NCI-H146 (cell line): ENCODE results near the gene ERN1.
"Not testable (repeated sequence)": the region's sequence is repeated elsewhere in the genome, so short reads cannot be mapped to it uniquely, and the experiment has no call there.

ENCODE experiments used
- DNase-seq: peaks from one replicate; lab custom pipeline; 2025; lab: John Stamatoyannopoulos, UW

The ERN1 gene

DNA sequence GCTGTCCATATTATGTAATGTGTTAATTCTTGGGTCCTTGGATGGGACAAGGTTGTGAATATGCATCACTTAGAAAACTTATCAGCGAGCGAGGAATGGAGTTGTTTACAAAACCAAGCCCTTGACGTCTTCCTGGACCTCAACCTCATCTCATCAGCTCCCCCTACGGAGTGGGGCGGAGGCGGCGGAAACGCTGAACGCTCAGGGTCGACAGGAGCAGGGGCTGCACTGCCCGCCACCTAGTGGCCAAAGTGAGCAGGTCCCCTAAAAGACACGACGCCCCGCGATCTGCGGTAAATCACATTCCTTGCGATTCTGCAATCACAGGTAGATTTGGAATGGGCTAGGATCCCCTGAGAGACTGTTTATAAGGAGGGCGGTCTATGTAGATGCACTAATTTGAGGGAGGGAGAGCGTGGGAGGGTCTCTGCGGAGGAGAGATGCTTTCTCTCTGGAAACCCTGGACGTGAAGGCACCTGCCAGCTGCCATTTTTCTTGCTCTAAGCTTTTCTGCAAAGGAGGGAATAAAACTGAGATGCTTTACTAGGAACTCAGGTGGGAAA, 104.1 kb downstream of the ERN1 start:
- DNase-seq, result peak; percentile 86

DNA sequence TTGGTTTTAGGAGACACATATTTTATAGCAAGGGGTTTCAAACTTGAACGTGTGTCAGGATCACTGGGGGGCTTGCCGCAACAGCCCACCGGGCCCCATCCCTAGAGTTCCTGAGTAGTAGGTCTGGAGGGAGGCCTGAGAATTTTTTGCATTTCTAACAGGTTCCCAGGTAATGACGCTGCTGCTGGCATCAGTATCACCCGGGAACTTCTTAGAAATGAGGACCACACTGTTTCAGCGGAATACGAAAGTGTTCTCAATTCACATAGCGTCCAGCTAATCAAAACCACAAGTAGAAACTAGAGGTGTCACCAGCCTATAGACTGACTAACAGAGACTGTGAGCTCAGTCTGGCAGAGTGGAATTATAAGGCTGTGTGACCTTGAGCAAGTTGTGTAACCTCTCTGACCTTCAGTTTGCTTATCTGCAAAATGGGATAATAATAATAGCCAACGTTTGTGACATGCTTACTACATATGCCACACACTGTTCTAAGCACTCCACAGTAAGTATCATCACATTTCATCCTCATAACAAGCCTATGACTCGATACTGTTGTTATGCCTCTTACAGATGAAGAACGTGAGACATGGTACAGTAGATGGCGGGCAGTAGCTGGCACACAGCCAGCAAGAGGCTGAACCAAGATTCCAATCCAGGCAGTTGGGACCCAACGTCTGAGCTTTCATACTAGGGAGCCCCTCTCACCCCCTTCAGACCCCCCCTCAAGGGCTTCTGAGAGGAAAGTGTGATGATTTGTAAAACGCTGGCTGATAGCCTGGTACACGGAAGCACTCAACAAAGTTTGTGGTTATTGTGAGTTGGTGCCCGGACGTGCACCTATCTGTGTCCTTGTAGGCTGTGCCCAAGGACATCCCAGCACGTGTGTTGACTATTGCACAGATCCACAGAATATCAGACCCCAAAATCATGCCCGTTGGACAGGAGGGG, 104.9 kb downstream of the ERN1 start:
- no peak for DNase-seq

DNA sequence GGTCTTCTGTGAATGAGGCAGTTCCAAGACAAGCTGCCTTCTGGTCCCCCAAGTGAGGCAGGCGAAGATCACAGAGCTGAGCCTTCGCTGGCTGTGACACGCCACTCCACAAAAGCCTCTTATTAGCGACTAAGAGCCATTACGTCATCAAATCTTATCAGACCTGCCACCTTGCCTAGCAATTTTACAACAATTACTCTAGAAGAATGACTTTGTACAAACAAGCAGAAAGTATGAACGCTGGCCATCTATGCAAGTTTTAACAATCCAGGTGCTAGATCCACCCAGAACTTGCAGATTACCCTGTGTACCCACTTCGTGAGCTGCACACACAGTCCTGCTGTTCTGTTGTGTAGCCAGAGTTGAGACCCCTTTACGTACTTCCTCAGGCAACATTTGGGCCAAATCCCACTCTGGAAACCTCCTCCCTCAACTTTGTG, 105.7 kb downstream of the ERN1 start:
- DNase-seq, result peak; percentile 32

DNA sequence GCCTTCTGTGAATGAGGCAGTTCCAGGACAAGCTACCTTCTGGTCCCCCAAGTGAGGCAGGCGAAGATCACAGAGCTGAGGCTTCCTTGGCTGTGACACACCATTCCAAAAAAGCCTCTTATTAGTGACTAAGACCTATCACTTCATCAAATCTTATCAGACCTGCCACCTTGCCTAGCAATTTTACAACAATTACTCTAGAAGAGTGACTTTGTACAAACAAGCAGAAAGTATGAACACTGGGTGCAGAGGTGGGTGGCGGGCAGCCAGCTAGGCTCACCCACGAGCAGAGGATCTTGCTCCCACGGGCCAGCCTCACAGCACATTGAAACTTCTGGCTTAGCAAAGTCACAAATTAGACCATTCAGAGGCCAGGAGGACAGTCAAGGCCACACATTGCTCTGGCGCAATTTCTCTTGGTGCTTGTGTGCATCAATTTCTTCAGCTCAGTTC, 107.3 kb downstream of the ERN1 start:
- DNase-seq, result no peak

DNA sequence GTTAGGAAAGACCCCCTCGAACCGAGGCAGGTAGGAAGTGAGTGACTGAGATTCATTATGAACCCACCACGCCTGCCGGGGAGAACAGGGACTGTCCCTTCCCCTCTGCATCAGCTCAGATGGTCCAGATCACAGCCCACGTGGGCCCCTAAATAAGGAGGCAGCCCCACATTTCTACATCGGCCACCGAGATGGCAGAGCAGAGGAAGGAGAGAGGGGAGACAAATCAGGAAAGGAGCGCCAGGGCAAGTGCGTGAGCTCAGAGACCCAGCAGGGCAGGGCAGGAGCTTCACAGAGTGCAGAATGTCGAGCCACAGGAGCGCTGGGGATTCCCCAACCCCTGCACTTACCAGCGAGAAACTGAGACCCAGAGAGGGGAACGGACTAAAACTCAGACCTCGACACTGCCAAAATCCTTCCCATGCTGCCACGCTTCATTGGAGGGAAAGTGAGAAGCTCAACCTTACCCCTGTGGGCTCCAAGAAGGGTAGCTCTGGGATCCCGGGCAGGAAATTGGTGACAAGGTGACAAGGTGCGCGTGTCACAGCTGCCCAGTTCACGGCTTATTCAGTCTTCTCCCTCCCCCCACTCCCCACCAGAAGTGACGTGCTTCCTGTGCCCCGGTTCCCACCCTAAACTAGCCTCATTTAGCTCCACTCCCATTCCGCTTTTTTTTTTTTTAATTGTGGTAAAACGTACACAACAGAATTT, 109.7 kb downstream of the ERN1 start, which contains the start of gene ICAM2:
Gene ICAM2 (minus strand): TSS at position 578 of the 711 bp plus-strand sequence. CDS start 13,942 bp downstream, outside the sequence.
- DNase-seq, result peak; percentile 47

DNA sequence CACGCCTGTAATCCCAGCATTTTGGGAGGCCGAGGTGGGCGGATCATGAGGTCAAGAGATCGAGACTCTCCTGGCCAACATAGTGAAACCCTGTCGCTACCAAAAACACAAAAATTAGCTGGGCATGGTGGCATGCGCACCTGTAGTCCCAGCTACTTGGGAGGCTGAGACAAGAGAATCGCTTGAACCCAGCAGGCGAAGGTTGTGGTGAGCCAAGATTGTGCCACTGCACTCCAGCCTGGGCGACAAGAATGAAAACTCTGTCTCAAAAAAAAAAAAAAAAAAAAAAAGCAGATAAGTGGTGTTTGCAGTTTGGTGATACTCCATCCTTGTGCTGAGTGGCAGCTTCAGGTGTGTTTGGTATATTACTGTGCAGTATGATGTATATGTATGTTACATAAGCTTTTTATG, 110.4 kb downstream of the ERN1 start:
- DNase-seq, result not testable (repeated sequence)

DNA sequence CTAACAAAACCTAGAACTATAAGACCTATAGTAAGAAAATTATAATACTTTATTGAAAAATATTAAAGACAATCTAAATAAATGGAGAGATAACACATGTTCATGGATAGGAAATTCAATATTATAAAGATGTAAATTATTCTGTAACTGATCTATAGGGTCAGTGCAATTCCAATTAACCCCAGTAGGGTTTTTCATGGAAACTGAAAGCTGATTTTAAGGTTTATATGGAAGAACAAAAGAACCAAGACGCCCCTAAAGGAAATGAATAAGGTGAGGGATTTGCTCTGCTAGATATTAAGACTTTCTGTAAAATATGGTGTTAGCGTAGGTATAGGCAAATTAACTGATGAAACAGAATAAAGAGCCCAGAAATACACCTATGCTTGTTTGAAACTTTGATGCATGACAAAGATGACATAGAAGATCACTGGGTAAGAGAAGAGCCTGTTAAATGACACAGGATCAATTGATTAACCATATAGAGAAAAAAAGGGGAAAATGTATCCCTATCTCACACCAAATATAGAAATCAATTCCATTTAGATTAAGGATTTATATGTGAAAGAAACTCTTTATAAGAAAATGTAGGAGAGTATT, 112.5 kb downstream of the ERN1 start:
- DNase-seq, result no peak

DNA sequence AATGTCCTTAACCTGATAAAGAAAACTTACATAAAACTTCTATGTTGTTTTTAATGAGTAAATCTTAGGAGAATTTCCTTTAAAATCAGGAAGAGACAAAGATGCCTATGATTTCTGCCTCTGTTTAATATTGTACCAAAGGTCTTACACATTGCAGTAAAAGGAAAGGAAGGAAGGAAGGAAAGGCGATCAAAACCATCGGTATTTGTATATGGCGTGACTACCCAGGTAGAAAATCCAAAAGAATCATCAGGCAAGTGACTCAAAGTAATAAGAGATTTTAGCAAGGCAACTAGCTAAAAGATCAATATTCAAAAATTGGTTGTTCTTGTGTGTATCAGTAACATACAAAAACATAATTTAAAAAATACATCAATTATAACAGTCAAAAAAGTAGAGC, 113.0 kb downstream of the ERN1 start:
- no peak for DNase-seq

DNA sequence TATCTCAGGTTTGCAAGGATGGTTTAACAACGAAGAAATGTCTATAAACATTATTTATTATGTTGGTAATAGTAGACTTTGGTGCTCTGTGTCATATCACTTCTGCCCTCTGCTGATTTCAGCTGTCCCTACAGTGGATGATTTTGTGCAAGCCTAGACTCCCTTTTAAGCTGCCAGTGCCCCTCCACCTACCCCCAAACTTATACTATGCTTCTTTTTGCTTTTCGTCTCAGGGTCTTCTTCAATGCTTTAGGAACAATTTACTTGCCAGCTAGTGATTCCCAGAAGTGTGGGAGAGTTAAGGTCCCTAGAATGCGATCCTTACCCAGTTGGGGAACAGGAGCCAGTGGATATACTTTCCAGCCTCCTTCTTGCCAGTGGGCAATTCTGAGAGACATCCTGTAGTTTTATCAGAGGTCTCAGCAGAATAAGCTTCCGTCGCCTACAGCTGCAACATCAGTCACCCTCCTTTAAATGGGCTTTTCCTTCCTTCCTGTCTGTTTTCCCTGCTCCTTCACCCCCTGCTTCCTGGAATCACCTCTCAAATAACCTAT, 113.6 kb downstream of the ERN1 start:
- no peak for DNase-seq

DNA sequence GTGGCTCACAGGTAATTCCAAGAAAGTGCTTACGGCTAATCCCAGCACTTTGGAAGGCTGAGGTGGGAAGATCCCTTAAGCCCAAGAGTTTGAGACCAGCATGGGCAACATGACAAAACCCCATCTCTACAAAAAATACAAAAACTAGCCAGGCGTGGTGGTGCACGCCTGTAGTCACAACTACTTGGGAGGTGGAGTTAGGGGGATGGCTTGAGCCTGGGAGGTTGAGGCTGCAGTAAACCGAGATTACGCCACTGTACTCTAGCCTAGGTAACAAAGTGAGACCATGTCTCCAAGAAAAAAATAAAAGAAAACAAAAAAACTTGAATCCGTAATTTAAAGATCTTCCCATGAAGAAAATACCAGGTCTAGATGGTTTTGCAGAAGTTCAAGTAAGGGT, 114.5 kb downstream of the ERN1 start:
- DNase-seq, result no peak

DNA sequence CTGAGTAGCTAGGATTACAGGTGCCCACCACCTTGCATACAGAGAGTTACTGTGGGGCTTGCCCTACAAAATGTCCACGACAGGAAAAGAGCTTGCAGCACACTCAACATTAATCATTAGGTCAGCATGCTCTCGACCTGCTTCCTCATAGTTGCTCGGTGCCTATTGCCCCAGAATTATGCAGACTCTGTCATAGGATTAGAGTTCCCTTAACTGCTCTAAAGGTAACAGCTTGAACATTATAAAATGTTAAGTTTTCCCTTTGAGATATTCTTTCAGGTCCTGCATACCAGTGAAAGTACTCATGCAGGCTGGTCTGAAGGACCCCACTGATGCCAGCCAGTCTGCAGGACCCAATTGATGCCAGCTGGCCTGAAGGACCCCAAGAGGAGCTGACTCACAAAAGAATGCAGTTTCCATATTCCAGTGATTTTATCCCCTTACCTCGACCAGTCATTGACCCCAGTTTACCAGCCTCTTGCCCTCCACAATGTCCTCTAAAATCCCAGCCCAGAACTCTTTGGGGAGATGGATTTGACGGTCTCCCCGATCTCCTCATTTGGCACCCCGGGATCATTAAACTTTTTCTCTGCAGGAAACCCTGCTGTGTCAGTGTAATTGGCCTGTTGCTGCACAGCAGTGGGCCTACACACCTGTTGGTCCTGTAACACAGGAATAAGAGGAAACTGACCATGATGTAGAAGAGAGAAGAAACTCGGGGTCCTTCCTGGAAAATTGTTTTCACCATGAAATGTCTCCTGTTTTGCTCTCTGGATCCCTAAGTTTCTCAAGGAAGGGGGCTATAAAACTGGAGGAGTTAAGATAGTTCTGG, 120.2 kb downstream of the ERN1 start:
- DNase-seq, result peak; percentile 27

DNA sequence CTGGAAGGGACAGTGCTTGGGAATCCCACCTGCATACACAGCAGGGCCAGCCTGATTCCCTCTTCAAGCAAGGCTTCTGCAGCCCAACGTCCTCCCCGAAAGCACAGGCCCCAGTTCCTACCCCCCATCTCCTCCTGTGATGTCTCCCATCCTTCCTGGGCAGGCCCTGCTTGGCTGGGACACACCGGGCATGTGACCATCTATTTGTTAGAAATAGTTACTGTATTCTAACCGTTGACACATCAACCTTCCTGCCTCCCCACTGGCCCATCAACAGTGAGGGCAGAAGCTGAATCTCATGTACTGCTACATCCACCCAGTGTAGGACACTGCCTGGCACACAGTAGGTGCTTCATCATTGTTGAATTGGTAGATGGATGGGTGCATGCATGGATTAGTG, 121.1 kb downstream of the ERN1 start:
- no peak for DNase-seq

DNA sequence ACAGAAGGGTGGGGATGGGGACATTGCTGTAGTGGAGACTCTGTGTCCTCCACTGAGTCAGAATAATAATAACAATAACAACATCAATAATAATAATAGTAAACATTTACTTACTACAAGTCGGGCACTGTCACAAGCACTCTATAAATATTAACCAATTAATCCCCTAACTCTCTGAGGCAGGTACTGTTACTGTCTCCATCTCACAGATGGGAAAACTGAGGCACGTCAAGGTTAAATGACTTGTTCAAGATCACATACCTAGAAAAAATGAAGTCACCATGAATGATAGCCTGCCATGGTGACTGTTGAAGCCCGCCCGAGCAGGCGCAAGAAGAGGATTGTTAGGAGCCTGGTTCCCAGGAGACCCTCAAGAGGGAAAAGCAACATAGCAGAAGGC, 121.6 kb downstream of the ERN1 start:
- no peak for DNase-seq

DNA sequence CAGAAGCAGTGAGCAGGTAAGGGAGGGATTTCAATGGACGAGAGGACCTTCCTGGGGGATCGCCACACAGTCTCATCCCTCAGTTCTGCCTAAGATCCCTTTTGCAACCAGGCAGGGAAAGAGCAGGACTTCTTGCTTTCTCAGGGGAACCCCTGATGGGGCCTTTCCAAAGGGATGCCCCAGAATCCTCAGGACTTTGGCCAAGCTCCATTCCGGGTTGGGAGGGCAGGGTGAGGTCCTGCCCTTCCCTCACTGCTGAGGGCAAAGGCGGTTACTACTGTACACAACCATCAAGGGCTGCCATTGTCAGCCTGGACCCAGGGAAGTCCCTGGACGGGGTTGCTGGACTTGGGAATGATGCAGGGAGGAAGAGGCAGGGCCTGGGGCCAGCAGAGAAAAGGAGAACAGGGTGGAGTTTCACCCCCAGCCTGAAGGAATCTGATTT, 122.1 kb downstream of the ERN1 start:
- no peak for DNase-seq

DNA sequence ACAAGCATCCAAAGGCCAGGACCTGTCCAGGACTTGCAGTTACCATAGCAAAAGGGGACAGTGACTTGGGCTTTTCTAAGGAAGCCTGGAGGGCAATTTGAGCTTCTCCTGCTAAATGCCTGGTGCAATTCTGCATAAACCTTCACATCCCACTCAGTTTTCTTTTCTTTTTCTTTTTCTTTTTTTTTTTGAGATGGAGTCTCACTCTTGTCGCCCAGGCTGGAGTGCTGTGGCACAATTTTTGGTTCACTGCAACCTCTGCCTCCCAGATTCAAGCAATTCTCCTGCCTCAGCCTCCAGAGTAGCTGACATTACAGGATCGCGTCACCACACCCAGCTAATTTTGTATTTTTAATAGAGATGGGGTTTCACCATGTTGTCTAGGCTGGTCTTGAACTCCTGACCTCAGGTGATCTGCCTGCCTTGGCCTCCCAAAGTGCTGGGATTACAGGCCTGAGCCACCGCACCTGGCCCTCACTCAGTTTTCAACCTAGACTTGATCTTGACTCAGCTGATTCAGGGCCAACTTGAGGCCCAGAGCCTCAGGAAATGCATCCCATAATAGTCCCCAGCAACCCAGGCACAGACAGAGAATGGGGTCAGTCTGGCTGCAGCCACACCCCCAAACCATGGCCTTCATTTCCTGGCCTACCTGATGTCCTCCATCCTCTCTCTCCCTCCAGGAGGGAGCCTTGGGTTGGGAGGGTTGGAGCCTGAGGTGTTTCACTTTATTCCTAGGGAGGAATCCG, 122.7 kb downstream of the ERN1 start:
- DNase-seq, result not testable (repeated sequence)

DNA sequence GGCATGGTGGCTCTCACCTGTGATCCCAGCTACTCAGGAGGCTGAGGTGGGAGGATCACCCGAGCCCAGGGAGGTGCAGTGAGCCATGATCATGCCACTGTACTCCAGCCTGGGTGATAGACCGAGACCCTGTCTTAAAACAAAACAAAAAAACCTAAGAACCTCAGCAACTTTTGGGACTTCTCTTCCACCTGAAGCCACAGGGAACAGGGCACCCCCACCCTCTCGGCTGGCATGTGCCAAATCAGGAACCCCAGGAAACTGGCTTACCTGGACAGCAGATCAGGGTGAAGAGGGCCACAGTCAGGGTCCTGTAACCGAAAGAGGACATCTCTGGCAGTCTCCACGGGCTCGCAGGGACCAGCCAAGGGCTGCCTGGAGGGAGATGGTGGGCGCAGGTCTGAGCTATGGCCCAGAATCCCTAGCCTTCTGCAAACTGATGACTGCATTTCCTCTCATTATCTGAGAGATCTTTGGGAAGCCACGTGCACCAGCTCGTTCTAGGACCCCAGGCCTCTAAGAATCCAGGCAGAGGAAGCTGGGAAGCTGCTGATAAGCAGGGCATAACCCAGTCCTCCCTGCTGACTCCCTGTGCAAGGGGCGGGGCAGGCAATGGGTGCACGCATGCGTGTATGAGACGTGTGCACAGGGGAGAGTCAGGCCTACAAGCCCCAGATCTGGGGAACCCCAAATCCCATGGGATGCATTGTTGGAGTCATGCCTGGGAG, 123.4 kb downstream of the ERN1 start:
- DNase-seq, result no peak

DNA sequence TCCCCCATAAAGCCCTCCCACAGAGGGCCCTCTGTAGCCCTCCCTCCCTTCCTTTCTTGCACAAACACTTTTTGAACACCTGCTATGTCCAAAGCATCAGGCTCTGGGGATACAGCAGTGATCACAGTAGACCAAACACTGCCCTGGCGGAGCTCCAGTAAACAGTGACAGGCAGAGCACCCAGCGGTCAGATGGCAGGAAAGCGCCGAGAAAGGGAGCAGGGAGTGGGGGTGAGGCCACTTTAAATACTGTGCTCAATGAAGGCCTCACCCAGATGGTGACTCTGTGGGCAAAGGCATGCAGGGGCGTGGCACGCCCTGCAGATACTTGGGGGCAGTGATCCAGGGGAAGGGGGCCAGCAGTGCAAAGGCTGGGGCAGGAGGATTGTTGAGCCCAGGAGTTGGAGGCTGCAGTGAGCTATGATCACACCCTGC, 124.2 kb downstream of the ERN1 start:
- DNase-seq, result peak; percentile 68

DNA sequence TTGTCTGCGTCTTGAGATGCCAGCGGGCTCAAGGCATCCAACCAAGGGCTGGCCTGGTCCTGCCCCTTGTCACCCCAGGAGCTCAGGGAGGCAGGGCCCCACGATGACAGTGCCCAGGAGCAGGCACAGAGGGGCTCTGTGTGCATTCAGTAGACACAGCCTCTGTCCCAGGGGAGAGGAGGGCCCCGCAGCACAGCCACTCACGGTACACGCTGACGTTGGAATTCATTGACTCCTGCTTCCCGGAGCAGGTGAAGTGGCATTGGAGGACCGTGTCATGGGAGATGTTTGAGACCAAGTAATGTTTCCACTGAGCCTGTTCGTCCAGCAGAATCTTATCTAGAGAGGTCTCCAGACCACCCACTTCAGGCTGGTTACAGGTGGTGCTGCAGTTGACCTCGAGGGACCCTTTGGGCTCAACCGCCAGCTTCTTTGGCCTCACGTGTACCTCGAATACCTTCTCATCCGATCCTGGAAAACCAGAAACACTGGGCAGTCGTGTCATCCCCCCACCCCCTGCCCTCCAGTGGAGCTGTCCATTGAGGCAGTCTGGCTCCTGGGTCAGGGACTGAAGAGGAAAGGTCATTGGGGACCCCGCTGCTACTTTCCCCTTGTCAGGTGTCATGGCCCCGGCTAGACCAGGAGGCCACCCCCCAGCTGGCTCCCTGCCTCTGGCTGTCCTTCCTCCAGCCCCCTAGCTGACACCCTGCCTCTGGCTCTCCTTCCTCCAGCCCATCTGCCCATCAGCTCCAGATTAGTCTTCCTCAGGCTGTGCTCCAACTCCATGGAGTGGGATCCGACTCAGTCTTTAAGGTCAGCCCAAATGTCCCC, 124.8 kb downstream of the ERN1 start:
- no peak for DNase-seq
